ENCODE data around the gene AP1S1.
"Not testable (repeated sequence)": the region's sequence is repeated elsewhere in the genome, so short reads cannot be mapped to it uniquely, and the experiment has no call there.

The AP1S1 gene

DNA sequence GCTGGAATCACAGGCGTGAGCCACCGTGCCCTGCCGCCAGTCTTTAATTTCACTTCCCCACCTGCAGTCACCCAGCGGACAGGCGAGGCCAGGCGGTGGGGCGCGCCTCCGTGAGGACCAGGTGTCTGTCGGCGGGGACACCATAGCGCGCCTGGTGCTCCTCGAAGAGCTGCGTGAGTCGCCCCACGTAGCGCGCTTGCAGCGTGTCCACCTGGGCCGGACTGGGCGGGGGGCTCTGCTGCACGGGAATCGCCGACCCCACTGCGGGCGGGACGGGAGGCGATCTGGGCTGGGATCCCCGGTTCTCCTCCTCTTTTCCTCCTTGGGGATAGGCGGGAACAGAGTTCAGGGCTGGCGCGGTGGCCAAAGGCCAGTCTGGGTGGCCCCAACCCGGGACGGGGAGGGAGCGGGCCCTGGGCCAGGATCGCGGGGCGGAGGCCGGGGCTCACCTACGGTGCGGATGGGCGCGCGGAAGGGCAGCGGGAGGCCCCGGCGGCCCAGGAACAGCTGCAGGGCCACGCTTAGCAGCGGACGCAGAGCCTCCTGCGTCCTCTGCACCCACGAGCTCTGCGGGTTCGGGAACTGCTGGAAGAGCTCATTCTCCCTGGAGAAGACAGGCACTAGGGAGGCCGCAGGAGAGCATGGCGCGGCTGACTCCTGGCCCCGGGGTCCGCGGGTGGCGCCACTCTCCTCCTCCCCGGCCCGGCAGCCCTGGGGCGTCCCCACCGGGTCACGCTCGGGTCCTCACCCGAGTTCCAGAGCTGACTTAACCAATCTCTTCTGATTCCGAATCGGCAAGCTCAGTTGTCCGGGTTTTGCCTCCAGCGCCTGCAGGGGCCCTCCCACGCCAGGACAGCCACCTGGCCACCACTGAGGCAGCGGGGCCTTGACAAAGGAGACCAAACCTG is 47.7 kb downstream of the AP1S1 start:
- no peak for DNase-seq (ENCODE audit: low read depth in 2 of 2)

DNA sequence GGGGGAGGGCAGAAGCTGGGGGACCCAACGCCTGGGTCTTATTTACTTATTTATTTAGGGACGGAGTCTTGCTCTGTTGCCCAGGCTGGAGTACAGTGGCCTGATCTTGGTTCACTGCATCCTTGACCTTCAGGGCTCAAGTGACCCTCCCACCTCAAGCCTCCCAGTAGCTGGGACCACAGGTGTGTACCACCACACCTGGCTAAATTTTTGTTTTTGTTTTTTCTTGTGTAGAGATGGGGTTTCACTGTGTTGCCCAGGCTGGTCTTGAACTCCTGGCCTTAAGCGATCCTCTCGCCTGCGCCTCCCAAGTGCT is 48.3 kb downstream of the AP1S1 start:
- DNase-seq (ENCODE audit: low read depth in 2 of 2) = no peak

DNA sequence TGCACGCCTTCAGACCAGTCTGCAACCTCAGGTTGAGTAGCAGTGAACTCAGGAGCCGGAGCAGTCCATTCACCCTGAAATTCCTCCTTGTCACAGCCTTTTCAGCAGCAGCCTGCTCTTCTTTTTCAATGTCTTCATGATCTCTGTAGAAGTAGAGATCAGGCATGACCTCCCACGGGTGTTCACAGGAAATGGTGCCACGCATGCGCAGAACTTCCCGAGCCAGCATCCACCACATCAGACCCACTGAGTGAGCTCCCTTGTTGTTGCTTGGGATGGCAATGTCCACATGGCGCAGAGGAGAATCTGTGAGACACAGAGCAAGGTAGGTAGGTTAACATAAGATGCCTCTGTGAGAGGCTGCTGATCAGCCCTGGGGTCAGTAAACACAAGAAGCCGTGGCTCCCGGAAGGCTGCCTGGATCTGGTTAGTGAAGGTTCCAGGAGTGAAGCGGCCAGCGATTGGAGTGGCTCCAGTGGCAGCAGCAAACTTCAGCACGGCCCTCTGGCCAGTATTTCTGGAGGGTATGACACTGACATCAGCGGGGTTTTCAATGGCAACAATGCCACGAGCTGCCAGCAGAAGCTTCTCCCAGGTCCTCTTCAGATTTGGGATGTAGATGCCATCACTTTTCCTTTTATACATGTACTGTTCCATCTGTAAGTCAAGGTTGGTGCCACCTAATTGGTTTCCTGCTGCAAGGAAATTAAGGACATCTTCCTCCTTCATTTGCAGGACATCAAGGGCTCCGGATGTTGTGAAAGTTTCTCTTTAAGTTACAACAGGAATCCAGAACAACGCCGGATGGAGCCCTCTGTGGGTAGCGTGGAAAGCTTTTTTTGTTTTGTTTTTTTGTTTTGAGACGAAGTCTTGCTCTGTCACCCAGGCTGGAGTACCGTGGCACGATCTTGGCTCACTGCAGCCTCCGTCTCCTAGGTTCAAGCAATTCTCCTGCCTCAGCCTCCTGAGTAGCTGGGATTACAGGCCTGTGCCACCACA is 49.8 kb downstream of the AP1S1 start:
- DNase-seq (ENCODE audit: low read depth in 2 of 2) = not testable (repeated sequence)

DNA sequence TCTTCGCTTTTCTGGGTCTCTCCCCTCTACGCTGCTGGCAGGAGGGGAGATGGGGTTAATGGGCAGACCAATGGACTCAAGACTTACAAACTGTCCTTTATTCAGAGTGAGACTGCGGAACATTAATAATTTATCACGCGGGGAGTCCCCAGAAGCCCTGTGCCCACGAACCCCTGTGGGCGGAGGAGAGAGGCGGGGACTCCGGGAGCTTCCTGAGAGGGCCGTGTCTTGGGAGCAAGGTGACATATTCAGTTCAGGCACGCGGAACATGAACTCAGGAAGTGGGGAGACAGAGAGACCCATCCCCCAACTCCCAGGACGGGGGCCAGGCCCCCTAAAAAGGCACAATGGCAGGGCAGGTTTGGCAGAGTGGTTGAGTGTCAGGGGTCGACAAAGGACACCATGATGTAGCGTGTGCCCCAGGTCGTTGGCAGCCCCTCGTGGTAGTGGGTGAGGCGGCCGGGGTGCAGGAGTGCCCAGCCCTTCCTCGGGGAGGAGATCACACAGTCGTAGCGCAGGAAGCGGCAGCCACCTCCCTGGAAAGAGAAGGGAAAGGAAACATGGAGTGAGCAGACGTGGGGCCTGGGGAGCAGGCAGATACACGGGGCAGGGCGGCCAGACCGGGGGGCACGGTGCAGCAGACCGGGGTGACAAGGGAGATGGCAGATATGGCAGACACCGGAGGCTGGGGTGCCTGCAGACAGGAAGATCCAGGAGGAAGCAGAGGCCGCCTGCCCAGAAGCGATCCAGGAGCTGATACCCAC is 51.8 kb downstream of the AP1S1 start:
- no peak for DNase-seq (ENCODE audit: low read depth in 2 of 2)

DNA sequence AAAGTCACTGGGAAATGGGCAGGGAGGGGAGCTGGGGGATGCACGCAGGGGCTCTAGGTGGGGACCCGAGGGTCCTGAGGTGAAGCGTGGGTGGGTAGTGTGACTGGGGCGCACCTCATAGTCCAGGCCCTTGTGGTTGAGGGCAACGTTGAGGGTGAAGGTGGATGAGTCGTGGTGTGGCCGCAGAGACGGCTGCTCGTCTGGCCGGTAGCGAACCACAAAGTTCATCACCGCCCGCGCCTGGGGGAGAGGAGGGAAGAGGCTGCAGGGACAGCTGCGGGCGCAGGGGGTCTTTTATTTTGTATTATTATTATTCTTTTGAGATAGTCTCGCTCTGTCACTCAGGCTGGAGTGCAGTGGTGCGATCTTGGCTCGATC is 52.4 kb downstream of the AP1S1 start:
- no peak for DNase-seq (ENCODE audit: low read depth in 2 of 2)

DNA sequence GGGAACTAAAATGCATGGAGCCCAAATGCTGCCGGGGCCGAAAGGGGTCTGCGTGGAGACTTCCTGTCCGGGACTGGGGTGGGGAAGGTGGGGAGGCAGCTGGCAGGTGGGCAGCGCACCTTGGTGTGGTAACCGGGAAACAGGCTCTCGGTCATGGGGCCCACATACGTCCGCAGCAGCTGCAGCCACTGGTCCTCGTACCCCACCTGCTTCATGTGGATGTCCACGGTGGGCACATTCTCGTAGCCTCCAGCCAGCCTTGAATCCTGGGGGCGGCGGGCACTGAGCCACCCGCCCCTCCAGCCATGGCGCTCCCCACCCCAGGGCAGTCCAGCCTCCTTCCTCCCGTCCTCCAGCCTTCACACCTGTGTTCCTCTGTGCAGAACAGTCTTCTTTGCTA is 53.2 kb downstream of the AP1S1 start:
- no peak for DNase-seq (ENCODE audit: low read depth in 2 of 2)

DNA sequence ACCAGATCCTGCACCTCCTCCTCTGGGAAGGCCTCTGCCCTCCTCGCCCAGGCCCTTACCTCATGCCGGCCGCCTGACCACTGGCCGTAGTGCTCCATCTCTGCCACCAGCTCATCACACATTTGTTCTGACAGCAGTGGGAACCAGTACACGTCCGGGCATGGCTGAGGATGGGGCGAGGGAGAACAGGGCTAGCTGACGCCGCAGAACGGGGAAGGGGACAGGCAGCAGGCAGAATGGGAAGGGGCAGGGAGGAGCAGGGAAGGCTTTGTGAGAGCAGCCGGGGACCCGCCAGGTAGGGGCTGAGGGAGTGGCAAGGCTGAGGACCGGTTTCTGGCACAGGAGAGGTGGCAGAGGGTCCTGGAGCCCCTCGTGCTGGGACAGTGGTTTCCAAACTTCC is 54.5 kb downstream of the AP1S1 start:
- no peak for DNase-seq (ENCODE audit: low read depth in 2 of 2)

DNA sequence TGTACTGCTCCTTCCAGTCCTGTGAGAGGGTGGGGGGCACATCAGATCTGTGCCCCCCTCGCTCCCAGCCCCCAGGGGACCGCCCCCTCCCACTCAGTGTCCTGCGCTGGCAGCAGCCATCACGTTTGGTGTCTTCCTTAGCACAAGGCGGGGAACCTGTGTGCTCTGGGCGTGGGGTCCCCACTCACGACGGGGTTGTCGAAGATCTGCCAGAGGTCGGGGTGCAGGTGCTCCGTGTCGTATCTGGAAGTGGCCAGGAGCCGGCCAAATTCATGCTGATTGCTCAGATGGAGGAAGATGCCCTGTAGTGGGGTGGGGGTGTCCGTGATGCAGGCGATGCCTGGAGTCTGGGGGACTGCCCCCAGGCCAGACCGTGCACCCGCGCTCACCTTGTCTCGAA is 55.9 kb downstream of the AP1S1 start:
- no peak for DNase-seq (ENCODE audit: low read depth in 2 of 2)
